ENCODE measurements around the gene ZW10. TPM values are rescaled to one million over a fixed set of nuclear protein-coding genes. Genes with fewer than 3 reads are reported as not detected.

ZW10 gene
- total RNA-seq, 1 experiment from 2014 or later: 15.9 TPM

DNA sequence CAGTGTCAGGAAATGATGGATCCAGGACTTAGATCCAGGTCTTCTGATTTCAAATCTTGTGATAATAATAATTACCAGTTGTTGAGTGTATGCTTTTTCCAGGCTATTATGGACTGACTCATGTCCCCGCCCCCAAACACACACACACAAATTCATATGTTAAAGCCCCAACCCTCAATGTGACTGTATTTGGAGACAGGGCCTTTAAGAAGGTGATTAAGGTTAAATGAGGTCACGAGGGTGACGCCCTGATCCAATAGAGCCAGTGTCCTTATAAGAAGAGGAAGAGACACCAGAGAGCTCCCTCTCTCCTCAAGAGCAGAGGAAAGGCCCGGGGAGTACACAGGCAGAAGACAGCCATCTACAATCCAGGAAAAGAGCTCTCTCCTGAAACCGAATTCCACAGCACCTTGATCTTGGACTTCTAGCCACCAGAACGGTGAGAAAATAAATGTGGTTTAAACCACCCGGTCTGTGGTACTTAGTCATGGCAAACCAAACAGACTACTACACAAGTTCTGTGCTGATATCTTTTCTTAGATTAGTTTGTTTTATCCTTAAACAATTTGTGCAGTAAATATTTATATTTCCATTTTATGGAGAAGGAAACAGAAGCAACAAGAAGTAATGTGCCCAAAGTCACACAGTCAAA lies 75.6 kb downstream of the ZW10 start:
- CTCF ChIA-PET: no interaction called here
- Mint-ChIP-seq H3K4me3 (ENCODE audit: low read depth, unreplicated experiment) (no peak overlapping the region), H3K36me3 (ENCODE audit: insufficient read depth, unreplicated experiment) (peaks cover 4% of the 10 kb centered on the region), H3K4me1 (ENCODE audit: low read depth, unreplicated experiment) (peaks cover 8% of the 10 kb centered on the region), H3K27ac (ENCODE audit: unreplicated experiment) (no peak overlapping the region), H3K27me3 (ENCODE audit: unreplicated experiment) (no peaks in the 10 kb centered on the region), H3K9me3 (ENCODE audit: low read depth, unreplicated experiment) (no peaks in the 10 kb centered on the region)
- TF ChIP-seq, protein P1, sequence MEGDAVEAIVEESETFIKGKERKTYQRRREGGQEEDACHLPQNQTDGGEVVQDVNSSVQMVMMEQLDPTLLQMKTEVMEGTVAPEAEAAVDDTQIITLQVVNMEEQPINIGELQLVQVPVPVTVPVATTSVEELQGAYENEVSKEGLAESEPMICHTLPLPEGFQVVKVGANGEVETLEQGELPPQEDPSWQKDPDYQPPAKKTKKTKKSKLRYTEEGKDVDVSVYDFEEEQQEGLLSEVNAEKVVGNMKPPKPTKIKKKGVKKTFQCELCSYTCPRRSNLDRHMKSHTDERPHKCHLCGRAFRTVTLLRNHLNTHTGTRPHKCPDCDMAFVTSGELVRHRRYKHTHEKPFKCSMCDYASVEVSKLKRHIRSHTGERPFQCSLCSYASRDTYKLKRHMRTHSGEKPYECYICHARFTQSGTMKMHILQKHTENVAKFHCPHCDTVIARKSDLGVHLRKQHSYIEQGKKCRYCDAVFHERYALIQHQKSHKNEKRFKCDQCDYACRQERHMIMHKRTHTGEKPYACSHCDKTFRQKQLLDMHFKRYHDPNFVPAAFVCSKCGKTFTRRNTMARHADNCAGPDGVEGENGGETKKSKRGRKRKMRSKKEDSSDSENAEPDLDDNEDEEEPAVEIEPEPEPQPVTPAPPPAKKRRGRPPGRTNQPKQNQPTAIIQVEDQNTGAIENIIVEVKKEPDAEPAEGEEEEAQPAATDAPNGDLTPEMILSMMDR (IDR thresholded peaks at IDR 0.05; ENCODE audit: unreplicated experiment): no peak
- BruUV-seq (replicated peaks): no TSS peak
- DNase-seq: no peak
- intact Hi-C loops (cut with micrococcal nuclease; ENCODE audit: unreplicated experiment): no loop called here

DNA sequence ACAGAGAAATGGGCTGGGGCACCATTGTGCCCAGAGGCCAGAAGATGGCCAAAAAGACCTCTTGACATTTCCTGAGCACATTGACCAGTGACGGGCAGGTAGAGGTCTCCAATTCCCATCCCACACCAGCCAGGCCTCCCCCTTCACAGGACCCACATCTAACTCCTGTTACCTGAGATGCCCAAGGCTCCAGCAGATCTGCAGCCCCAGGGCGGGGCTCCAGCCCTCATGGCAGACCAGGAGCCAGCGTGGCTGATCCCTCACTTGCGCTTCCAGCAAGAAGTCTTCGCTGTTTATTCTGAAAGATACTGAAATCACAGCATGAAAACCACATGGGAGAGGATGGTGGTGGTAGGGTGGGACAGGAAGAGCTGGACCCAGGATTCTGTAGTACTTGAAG lies 76.4 kb downstream of the ZW10 start:
- H3K27ac Mint-ChIP-seq (ENCODE audit: unreplicated experiment): no peak overlapping the region
- CTCF ChIA-PET: no interaction called here
- TF ChIP-seq, protein P1 (IDR thresholded peaks at IDR 0.05; ENCODE audit: unreplicated experiment): no peak

DNA sequence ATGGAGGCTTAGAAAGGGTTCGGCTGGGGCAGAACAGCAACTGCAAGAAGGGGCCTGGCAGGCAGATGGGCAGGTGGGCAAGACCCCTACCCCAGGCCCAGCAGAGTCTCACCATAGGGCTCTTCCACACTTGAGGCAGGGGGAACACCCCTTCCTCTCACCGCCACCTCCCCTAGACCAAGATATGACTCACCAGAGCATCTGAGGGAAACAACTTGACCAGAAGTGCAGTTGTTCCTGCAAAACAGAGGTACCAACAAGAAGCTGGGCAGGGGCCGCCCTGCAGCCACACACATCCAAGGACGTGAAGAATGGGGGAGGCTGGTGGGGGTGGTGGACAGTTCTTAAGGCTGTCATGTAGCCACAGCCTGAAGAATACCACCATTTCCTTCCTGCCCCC lies 78.3 kb downstream of the ZW10 start:
- H3K9me3 Mint-ChIP-seq (ENCODE audit: low read depth, unreplicated experiment): no peaks in the 10 kb centered on the region
- DNase-seq: no peak
- peaks cover 8% of the 10 kb centered on the region for H3K36me3 Mint-ChIP-seq (ENCODE audit: insufficient read depth, unreplicated experiment)
- CTCF ChIA-PET: no interaction called here
- H3K4me1 Mint-ChIP-seq (ENCODE audit: low read depth, unreplicated experiment): peaks cover 19% of the 10 kb centered on the region
- H3K27me3 Mint-ChIP-seq (ENCODE audit: unreplicated experiment): no peaks in the 10 kb centered on the region
- BruUV-seq (replicated peaks): no TSS peak
- H3K27ac Mint-ChIP-seq (ENCODE audit: unreplicated experiment): no peak overlapping the region
- H3K4me3 Mint-ChIP-seq (ENCODE audit: low read depth, unreplicated experiment): no peak overlapping the region
- TF ChIP-seq, protein P1 (IDR thresholded peaks at IDR 0.05; ENCODE audit: unreplicated experiment): no peak
- intact Hi-C loops (cut with micrococcal nuclease; ENCODE audit: unreplicated experiment): no loop called here

More for the DNA sequence above, 76.4 kb downstream of the ZW10 start:
- H3K9me3 Mint-ChIP-seq (ENCODE audit: low read depth, unreplicated experiment): no peaks in the 10 kb centered on the region
- no peak overlapping the region for H3K4me3 Mint-ChIP-seq (ENCODE audit: low read depth, unreplicated experiment)
- H3K27me3 Mint-ChIP-seq (ENCODE audit: unreplicated experiment): no peaks in the 10 kb centered on the region
- H3K4me1 Mint-ChIP-seq (ENCODE audit: low read depth, unreplicated experiment): peaks cover 8% of the 10 kb centered on the region
- BruUV-seq (replicated peaks): no TSS peak
- peaks cover 4% of the 10 kb centered on the region for H3K36me3 Mint-ChIP-seq (ENCODE audit: insufficient read depth, unreplicated experiment)
- intact Hi-C loops (cut with micrococcal nuclease; ENCODE audit: unreplicated experiment): no loop called here
- no peak for DNase-seq

DNA sequence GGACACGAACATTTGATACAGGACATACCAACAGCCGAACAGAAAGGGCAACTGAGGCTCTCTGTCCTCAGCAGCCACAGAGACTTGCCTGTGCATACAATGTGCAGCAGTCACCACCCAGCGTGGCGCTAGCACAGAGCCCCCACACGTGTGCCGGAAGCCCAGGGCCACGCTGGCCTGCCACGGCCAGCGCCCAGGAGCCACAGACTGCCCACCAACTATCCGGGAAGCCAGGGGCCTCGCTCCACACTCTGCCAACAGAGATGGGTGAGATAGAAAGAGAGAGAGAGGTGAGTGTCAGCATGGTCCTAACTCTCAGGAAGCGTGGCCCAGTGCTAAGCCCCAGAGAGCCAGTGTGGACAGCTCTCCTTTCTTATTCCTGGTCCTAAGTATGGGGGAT lies 79.1 kb downstream of the ZW10 start:
- intact Hi-C loops (cut with micrococcal nuclease; ENCODE audit: unreplicated experiment): no loop called here
- Mint-ChIP-seq H3K4me3 (ENCODE audit: low read depth, unreplicated experiment) (no peak overlapping the region), H3K27me3 (ENCODE audit: unreplicated experiment) (no peaks in the 10 kb centered on the region), H3K36me3 (ENCODE audit: insufficient read depth, unreplicated experiment) (peaks cover 8% of the 10 kb centered on the region), H3K27ac (ENCODE audit: unreplicated experiment) (no peak overlapping the region), H3K9me3 (ENCODE audit: low read depth, unreplicated experiment) (no peaks in the 10 kb centered on the region), H3K4me1 (ENCODE audit: low read depth, unreplicated experiment) (peaks cover 22% of the 10 kb centered on the region)
- TF ChIP-seq, protein P1 (IDR thresholded peaks at IDR 0.05; ENCODE audit: unreplicated experiment): no peak
- CTCF ChIA-PET: no interaction called here
- no TSS peak for BruUV-seq (replicated peaks)
- DNase-seq: no peak
